Neural cell (in vitro differentiated cells): Measurements from ENCODE around the gene ACTN4. TPM values are rescaled to one million over a fixed set of nuclear protein-coding genes. Genes with fewer than 3 reads are reported as not detected.

ENCODE experiments used
- H2AFZ ChIP-seq: fragments of 200-600, 300-800 bp; sonication (generic), shearing (Covaris generic); 2 replicates; pipeline ENCODE4 v1.6.0; 2014; ENCODE audit warnings: low read depth, mild to moderate bottlenecking, antibody characterized with exemption, low read length, moderate library complexity
- H3F3A ChIP-seq: fragments of 200-600 bp; shearing (Covaris generic); 2 replicates; pipeline ENCODE4 v1.6.1; 2016; ENCODE audit warnings: mild to moderate bottlenecking, moderate library complexity, mixed read lengths, antibody characterized with exemption, low read length; ENCODE audit not compliant: insufficient read depth, poor library complexity, severe bottlenecking
- H3K27ac ChIP-seq: fragments of 200-600, 300-800 bp; sonication (generic), shearing (Covaris generic); 2 replicates; pipeline ENCODE4 v1.5.1; 2014; ENCODE audit warnings: mild to moderate bottlenecking, low read length, moderate library complexity
- H3K27me3 ChIP-seq: fragments of 300-800, 200-600 bp; sonication (generic), shearing (Covaris generic); 2 replicates; pipeline ENCODE4 v1.6.0; 2014; ENCODE audit warnings: mild to moderate bottlenecking, low read depth, low read length, moderate library complexity; ENCODE audit not compliant: insufficient read depth
- H3K36me3 ChIP-seq: fragments of 300-800, 200-600 bp; sonication (generic), shearing (Covaris generic); 2 replicates; pipeline ENCODE4 v1.5.1; 2014; ENCODE audit warnings: mild to moderate bottlenecking, antibody characterized with exemption, low read length, moderate library complexity; ENCODE audit not compliant: insufficient read depth
- H3K4me2 ChIP-seq: fragments of 300-800, 200-600 bp; sonication (generic), shearing (Covaris generic); 2 replicates; pipeline ENCODE4 v1.6.0; 2014; ENCODE audit warnings: mild to moderate bottlenecking, low read length
- H3K4me3 ChIP-seq: fragments of 300-800, 200-600 bp; sonication (generic), shearing (Covaris generic); 2 replicates; pipeline ENCODE4 v1.5.1; 2014; ENCODE audit warnings: mild to moderate bottlenecking, low read length, moderate library complexity
- H3K79me2 ChIP-seq: fragments of 200-600 bp; shearing (Covaris generic); replicated peaks from 2 replicates; pipeline ENCODE4 v1.6.0; 2014; ENCODE audit warnings: mild to moderate bottlenecking, low read length, moderate library complexity; ENCODE audit not compliant: insufficient read depth
- H3K9ac ChIP-seq: fragments of 300-800, 200-600 bp; sonication (generic), shearing (Covaris generic); 2 replicates; pipeline ENCODE4 v1.6.1; 2016; ENCODE audit warnings: mild to moderate bottlenecking, low read length, mixed read lengths
- H3K9me2 ChIP-seq: fragments of 200-600 bp; shearing (Covaris generic); 2 replicates; pipeline ENCODE4 v1.6.1; 2016; ENCODE audit warnings: mild to moderate bottlenecking, low read length, mixed read lengths; ENCODE audit not compliant: insufficient read depth
- H3K9me3 ChIP-seq: fragments of 200-600, 300-800 bp; sonication (generic), shearing (Covaris generic); 2 replicates; pipeline ENCODE4 v1.6.1; 2016; ENCODE audit warnings: mild to moderate bottlenecking, mixed run types, low read length, moderate library complexity, mixed read lengths
- H4K20me1 ChIP-seq: fragments of 200-600 bp; shearing (Covaris generic); 2 replicates; pipeline ENCODE4 v1.6.1; 2016; ENCODE audit warnings: mild to moderate bottlenecking, mixed run types; ENCODE audit not compliant: insufficient read depth
- EP300 ChIP-seq: fragments of 450-650 bp; conservative IDR thresholded peaks from 2 replicates; pipeline ENCODE4 v1.6.1; 2014; ENCODE audit warnings: antibody characterized with exemption, mild to moderate bottlenecking, moderate library complexity; ENCODE audit not compliant: poor library complexity, severe bottlenecking
- EZH2 ChIP-seq: fragments of 200-600, 300-800 bp; shearing (Covaris generic), sonication (generic); IDR thresholded peaks from 2 replicates; pipeline ENCODE4 v1.6.1; 2014; ENCODE audit warnings: antibody characterized with exemption, low read length, borderline replicate concordance, mild to moderate bottlenecking; ENCODE audit not compliant: insufficient read depth, poor library complexity, severe bottlenecking
- MXI1 ChIP-seq: fragments of 450-650 bp; conservative IDR thresholded peaks from 2 replicates; pipeline ENCODE4 v1.6.1; 2014; ENCODE audit warnings: antibody characterized with exemption, mild to moderate bottlenecking; ENCODE audit not compliant: poor library complexity, severe bottlenecking
- POLR2AphosphoS5 ChIP-seq: IDR thresholded peaks from 2 replicates; pipeline ENCODE4 v1.6.1; 2012
- RAD21 ChIP-seq: fragments of 450-650 bp; conservative IDR thresholded peaks from 2 replicates; pipeline ENCODE4 v1.6.1; 2014; ENCODE audit warnings: antibody characterized with exemption, mild to moderate bottlenecking, moderate library complexity
- SMC3 ChIP-seq: fragments of 450-650 bp; conservative IDR thresholded peaks from 2 replicates; pipeline ENCODE4 v1.6.1; 2014; ENCODE audit warnings: antibody characterized with exemption, mild to moderate bottlenecking, moderate library complexity; ENCODE audit not compliant: poor library complexity
- TAF1 ChIP-seq: IDR thresholded peaks from 2 replicates; pipeline ENCODE4 v1.6.1; 2012; ENCODE audit warnings: low read depth
- polyA plus RNA-seq: library from polyadenylated mRNA; depleted of rRNA; stranded (reverse); fragments of >200 nt; gene quantifications from 2 replicates; pipeline ENCODE4 v1.2.3, GENCODE V29; 2014
- TF ChIP-seq, protein P1 (sequence below): fragments of 450-650 bp; IDR thresholded peaks from 2 replicates; pipeline ENCODE4 v1.5.1; 2014; ENCODE audit warnings: antibody characterized with exemption, mild to moderate bottlenecking, moderate library complexity; ENCODE audit not compliant: poor library complexity, severe bottlenecking
- TF ChIP-seq, protein P2 (sequence below): IDR thresholded peaks from 2 replicates; pipeline ENCODE4 v1.6.1; 2012; ENCODE audit warnings: borderline replicate concordance

Gene ACTN4
- polyA plus RNA-seq, 1 donor from 2014 or later = 54.0 TPM

DNA sequence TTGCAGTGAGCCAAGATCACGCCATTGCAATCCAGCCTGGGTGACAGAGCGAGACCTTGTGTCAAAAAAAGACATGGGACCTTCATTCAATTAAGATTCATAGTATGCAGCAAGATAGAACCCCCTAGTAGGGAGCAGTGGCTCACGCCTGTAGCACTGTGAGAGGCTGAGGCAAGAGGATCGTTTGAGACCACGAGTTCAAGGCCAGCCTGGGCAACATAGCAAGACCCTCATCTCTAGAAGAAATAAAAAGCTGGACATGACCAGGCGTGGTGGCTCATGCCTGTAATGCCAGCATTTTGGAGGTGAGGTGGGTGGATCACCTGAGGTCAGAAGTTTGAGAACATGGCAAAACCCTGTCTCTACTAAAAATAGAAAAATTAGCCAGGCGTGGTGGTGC is 133.0 kb downstream of the ACTN4 start:
- Histone ChIP-seq H3K9me3 (no peaks in the 10 kb centered on the region), H3K9me2 (no peaks in the 10 kb centered on the region), H2AFZ (no peak overlapping the region), H3K36me3 (no peaks in the 10 kb centered on the region), H3K4me2 (no peak overlapping the region), H4K20me1 (no peaks in the 10 kb centered on the region), H3K4me3 (no peak overlapping the region), H3K27me3 (no peaks in the 10 kb centered on the region), H3F3A (no peaks in the 10 kb centered on the region), H3K79me2 (no peaks in the 10 kb centered on the region), H3K9ac (no peak overlapping the region), H3K27ac (no peak overlapping the region)
- TF ChIP-seq MXI1 (no peak), POLR2AphosphoS5 (no peak), SMC3 (no peak), TAF1 (no peak), RAD21 (no peak), EP300 (no peak), EZH2 (no peak)
- TF ChIP-seq, protein P1, sequence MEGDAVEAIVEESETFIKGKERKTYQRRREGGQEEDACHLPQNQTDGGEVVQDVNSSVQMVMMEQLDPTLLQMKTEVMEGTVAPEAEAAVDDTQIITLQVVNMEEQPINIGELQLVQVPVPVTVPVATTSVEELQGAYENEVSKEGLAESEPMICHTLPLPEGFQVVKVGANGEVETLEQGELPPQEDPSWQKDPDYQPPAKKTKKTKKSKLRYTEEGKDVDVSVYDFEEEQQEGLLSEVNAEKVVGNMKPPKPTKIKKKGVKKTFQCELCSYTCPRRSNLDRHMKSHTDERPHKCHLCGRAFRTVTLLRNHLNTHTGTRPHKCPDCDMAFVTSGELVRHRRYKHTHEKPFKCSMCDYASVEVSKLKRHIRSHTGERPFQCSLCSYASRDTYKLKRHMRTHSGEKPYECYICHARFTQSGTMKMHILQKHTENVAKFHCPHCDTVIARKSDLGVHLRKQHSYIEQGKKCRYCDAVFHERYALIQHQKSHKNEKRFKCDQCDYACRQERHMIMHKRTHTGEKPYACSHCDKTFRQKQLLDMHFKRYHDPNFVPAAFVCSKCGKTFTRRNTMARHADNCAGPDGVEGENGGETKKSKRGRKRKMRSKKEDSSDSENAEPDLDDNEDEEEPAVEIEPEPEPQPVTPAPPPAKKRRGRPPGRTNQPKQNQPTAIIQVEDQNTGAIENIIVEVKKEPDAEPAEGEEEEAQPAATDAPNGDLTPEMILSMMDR = no peak

DNA sequence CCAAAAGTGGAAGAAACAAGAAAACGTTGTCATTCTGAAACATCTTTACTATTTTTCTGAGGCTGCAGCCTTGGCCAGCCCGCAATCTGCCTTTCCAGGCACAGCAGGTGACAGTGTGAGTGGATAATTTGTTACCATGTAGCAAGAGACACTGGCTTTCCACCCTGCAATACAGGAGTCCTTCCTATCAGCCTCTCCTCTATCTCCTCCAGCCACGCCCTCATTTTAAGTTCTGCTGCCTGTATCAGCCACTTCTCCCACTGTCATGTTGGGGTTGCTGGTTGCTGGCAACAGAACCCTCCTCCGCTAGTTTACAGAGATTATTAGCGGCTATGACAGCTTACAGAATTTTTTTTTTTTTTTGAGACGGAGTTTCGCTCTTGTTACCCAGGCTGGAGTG is 133.6 kb downstream of the ACTN4 start:
- TF ChIP-seq EP300 = no peak
- TF ChIP-seq, protein P2, sequence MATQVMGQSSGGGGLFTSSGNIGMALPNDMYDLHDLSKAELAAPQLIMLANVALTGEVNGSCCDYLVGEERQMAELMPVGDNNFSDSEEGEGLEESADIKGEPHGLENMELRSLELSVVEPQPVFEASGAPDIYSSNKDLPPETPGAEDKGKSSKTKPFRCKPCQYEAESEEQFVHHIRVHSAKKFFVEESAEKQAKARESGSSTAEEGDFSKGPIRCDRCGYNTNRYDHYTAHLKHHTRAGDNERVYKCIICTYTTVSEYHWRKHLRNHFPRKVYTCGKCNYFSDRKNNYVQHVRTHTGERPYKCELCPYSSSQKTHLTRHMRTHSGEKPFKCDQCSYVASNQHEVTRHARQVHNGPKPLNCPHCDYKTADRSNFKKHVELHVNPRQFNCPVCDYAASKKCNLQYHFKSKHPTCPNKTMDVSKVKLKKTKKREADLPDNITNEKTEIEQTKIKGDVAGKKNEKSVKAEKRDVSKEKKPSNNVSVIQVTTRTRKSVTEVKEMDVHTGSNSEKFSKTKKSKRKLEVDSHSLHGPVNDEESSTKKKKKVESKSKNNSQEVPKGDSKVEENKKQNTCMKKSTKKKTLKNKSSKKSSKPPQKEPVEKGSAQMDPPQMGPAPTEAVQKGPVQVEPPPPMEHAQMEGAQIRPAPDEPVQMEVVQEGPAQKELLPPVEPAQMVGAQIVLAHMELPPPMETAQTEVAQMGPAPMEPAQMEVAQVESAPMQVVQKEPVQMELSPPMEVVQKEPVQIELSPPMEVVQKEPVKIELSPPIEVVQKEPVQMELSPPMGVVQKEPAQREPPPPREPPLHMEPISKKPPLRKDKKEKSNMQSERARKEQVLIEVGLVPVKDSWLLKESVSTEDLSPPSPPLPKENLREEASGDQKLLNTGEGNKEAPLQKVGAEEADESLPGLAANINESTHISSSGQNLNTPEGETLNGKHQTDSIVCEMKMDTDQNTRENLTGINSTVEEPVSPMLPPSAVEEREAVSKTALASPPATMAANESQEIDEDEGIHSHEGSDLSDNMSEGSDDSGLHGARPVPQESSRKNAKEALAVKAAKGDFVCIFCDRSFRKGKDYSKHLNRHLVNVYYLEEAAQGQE = no peak
- no peaks in the 10 kb centered on the region for H3K27me3 ChIP-seq
- H2AFZ ChIP-seq = no peak overlapping the region
- no peak overlapping the region for H3K4me2 ChIP-seq
- no peak overlapping the region for H3K9ac ChIP-seq
- no peak overlapping the region for H3K27ac ChIP-seq
- H3K4me3 ChIP-seq = no peak overlapping the region
- no peaks in the 10 kb centered on the region for H3F3A ChIP-seq
- H3K9me3 ChIP-seq = no peaks in the 10 kb centered on the region
- no peaks in the 10 kb centered on the region for H3K9me2 ChIP-seq
- H4K20me1 ChIP-seq = no peaks in the 10 kb centered on the region
- H3K79me2 ChIP-seq = no peaks in the 10 kb centered on the region
- H3K36me3 ChIP-seq = no peaks in the 10 kb centered on the region

Other genes with a start within 250 kb of the ACTN4 start
- 57.0 and 79.3 TPM in 2 replicates for gene FAM98C, start 244.6 kb upstream of the ACTN4 start, polyA plus RNA-seq
- gene RASGRP4, start 221.4 kb upstream of the ACTN4 start, polyA plus RNA-seq = not detected in 2 replicates
- 0.44 and 0.69 TPM in 2 replicates for gene RYR1, start 214.0 kb upstream of the ACTN4 start, polyA plus RNA-seq
- gene MAP4K1, start 29.7 kb upstream of the ACTN4 start, polyA plus RNA-seq = 1.0 and 1.2 TPM in 2 replicates
- 419 and 462 TPM in 2 replicates for gene EIF3K, start 28.5 kb upstream of the ACTN4 start, polyA plus RNA-seq
- gene CAPN12, start 96.8 kb downstream of the ACTN4 start, polyA plus RNA-seq = not detected in 2 replicates
- gene LGALS7, start 125.9 kb downstream of the ACTN4 start, polyA plus RNA-seq = not detected in 2 replicates
- gene LGALS7B, start 141.6 kb downstream of the ACTN4 start, polyA plus RNA-seq = not detected in 2 replicates
- 1.2 and 1.3 TPM in 2 replicates for gene LGALS4, start 165.3 kb downstream of the ACTN4 start, polyA plus RNA-seq
- 38.4 and 42.2 TPM in 2 replicates for gene ECH1, start 184.1 kb downstream of the ACTN4 start, polyA plus RNA-seq
- gene HNRNPL, start 202.3 kb downstream of the ACTN4 start, polyA plus RNA-seq = 315 and 331 TPM in 2 replicates
- gene RINL, start 230.6 kb downstream of the ACTN4 start, polyA plus RNA-seq = 0.66 and 0.77 TPM in 2 replicates